Upper lobe of right lung (tissue), 1 donor: ENCODE results near the gene TPD52L1. TPM values are rescaled to one million over a fixed set of nuclear protein-coding genes. Genes with fewer than 3 reads are reported as not detected.
"Not testable (repeated sequence)": the region's sequence is repeated elsewhere in the genome, so short reads cannot be mapped to it uniquely, and the experiment has no call there.

Experiments
- ATAC-seq: fragments of 200-7000 bp; cut with Tn5 transposase; one replicate; pipeline ENCODE4 v1.9.1; 2020; ENCODE audit warnings: mild to moderate bottlenecking, moderate library complexity
- DNase-seq: peaks from one replicate; pipeline ENCODE4 v3.0.0-alpha.2; 2020
- H3K27ac ChIP-seq: fragments of 200-600 bp; one replicate; pipeline ENCODE4 v1.8.0; 2022
- H3K27me3 ChIP-seq: fragments of 200-600 bp; one replicate; pipeline ENCODE4 v1.8.0; 2022; ENCODE audit warnings: mild to moderate bottlenecking
- H3K36me3 ChIP-seq: fragments of 200-600 bp; one replicate; pipeline ENCODE4 v1.8.0; 2022
- H3K4me1 ChIP-seq: fragments of 200-600 bp; one replicate; pipeline ENCODE4 v1.8.0; 2022
- H3K4me3 ChIP-seq: fragments of 200-600 bp; one replicate; pipeline ENCODE4 v1.8.0; 2022; ENCODE audit warnings: mild to moderate bottlenecking
- H3K9me3 ChIP-seq: fragments of 200-600 bp; one replicate; pipeline ENCODE4 v1.8.0; 2022
- CTCF ChIP-seq: fragments of 200-600 bp; IDR thresholded peaks from one replicate; pipeline ENCODE4 v1.8.0; 2022; ENCODE audit warnings: antibody characterized with exemption
- intact Hi-C: fragments of 100-400 bp; cut with DNase I; formaldehyde crosslinking; loops from one replicate; pipeline ENCODE4 v1.11.0; 2022
- total RNA-seq: library from RNA; stranded (reverse); fragmentation: NEBNext Ultra II Directional; extraction: Animal tissue kit (Norgen Biotek cat#: 25700); gene quantifications from one replicate; pipeline ENCODE4 v1.2.1, GENCODE V29; 2021
- donor health status: DM: no; HTN: yes; CAD: no; lungs with severe emphysema.

TPD52L1 gene
- total RNA-seq, 1 donor from 2014 or later, result 24.5 TPM

DNA sequence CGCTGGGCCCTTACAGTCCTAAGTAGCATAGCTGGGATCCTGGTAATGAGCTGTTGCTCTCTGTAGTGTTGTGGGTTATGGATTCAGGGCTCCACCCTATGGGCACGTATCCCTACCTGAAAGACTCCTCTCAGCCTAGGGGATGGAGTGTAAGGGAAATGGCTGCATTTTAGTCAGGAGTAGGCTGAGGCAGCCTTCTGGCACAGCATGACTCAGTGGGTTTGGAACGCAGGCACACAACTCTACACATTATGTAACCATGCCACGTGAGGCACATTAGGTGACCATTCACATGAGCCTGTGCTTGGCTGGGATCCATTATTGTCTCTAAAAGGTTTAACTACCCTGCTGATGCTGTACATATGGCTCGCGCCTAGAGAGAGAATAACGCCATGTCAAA is 120.4 kb downstream of the TPD52L1 start:
- Histone ChIP-seq H3K27me3 (no peaks in the 10 kb centered on the region), H3K27ac (no peak overlapping the region), H3K4me1 (no peaks in the 10 kb centered on the region), H3K9me3 (no peaks in the 10 kb centered on the region), H3K36me3 (peaks cover 27% of the 10 kb centered on the region), H3K4me3 (no peak overlapping the region)
- no peak for TF ChIP-seq CTCF
- peak; percentile 18 for ATAC-seq
- DNase-seq, result no peak
- intact Hi-C loops, result no loop called here

DNA sequence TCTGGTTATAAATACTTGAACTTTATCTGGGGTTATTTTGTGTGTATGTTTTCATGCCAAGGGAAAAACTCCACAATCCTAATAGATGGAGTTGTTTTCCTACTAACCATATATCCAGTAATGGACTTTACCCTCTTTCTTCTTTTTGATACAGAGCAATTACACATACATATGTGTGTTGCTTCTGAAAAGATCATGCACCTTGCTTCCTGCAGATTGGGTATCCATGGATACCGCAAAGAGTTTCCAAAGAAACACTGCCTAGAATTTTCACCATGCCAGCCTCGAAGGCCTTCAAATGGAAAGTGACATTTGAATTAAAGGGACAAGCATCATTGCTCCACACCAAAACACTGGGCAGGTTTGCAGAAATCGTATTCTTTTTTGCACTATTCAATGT is 121.4 kb downstream of the TPD52L1 start:
- H3K27ac ChIP-seq, result no peak overlapping the region
- ATAC-seq, result no peak

GRCh38 chr6:125275779-125276178 is 122.2 kb downstream of the TPD52L1 start:
- Histone ChIP-seq H3K36me3 (peaks cover 37% of the 10 kb centered on the region), H3K27ac (no peak overlapping the region), H3K27me3 (no peaks in the 10 kb centered on the region), H3K9me3 (no peaks in the 10 kb centered on the region), H3K4me3 (no peak overlapping the region), H3K4me1 (no peaks in the 10 kb centered on the region)
- DNase-seq, result no peak
- no peak for ATAC-seq
- no peak for TF ChIP-seq CTCF
- intact Hi-C loops, result no loop called here

More for the DNA sequence above, 121.4 kb downstream of the TPD52L1 start:
- intact Hi-C loops, result no loop called here
- Histone ChIP-seq H3K9me3 (no peaks in the 10 kb centered on the region), H3K4me3 (no peak overlapping the region), H3K27me3 (no peaks in the 10 kb centered on the region), H3K36me3 (peaks cover 30% of the 10 kb centered on the region), H3K4me1 (no peaks in the 10 kb centered on the region)
- no peak for TF ChIP-seq CTCF
- no peak for DNase-seq

DNA sequence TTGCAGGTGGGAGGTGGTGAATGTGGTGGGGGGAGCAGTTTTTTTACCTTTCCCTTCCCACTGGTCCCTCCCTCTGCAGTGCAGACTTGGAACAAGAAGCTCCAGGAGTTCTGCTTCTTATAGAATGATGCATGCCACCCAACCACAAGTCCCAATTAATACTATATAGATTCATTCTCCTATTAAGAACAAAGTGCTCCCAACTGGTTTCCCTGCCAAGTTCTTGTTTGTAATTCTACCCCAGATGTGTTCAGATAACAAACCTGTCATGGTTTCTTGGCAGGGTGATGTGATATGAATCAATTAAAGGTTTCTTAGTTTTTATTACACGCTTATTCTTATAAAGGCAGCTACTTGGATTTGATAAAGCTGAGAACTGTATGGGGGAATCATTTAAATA is 124.3 kb downstream of the TPD52L1 start:
- H3K4me3 ChIP-seq, result no peak overlapping the region
- DNase-seq (no peak), ATAC-seq (no peak)
- TF ChIP-seq CTCF, result no peak
- H3K27me3 ChIP-seq, result no peaks in the 10 kb centered on the region
- peaks cover 39% of the 10 kb centered on the region for H3K36me3 ChIP-seq
- no peaks in the 10 kb centered on the region for H3K4me1 ChIP-seq
- H3K9me3 ChIP-seq, result peaks cover 3% of the 10 kb centered on the region
- no peak overlapping the region for H3K27ac ChIP-seq
- intact Hi-C loops, result no loop called here

GRCh38 chr6:125279961-125280360 is 126.4 kb downstream of the TPD52L1 start:
- Histone ChIP-seq H3K9me3 (peaks cover 4% of the 10 kb centered on the region), H3K27ac (no peak overlapping the region), H3K36me3 (peaks cover 29% of the 10 kb centered on the region), H3K27me3 (no peaks in the 10 kb centered on the region), H3K4me1 (no peaks in the 10 kb centered on the region), H3K4me3 (no peak overlapping the region)
- DNase-seq (no peak), ATAC-seq (no peak)
- TF ChIP-seq CTCF, result no peak
- intact Hi-C loops, result no loop called here

DNA sequence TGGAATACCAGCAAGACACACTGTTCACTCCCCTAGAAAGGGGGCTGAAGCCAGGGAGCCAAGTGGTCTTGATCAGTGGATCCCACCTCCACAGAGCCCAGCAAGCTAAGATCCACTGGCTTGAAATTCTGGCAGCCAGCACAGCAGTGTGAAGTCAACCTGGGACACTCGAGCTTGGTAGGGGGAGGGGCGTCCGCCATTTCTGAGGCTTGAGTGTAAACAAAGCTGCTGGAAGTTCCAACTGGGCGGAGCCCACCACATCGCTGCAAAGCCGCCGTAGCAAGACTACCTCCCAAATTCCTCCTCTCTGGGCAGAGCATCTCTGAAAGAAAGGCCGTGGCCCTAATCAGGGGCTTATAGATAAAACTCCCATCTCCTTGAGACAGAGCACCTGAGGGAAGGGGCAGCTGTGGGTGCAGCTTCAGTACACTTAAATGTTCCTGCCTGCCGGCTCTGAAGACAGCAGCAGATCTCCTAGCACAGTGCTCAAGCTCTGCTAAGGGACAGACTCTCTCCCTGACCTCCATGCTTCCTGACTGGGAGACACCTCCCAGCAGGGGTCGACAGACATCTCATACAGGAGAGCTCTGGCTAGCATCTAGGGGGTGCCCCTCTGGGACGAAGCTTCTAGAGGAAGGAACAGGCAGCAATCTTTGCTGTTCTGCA is 126.9 kb downstream of the TPD52L1 start:
- intact Hi-C loops, H3K4me1 ChIP-seq, H3K9me3 ChIP-seq, ATAC-seq, H3K27me3 ChIP-seq, H3K27ac ChIP-seq, H3K4me3 ChIP-seq, DNase-seq: not testable (repeated sequence)
- H3K36me3 ChIP-seq, result peaks cover 26% of the 10 kb centered on the region

DNA sequence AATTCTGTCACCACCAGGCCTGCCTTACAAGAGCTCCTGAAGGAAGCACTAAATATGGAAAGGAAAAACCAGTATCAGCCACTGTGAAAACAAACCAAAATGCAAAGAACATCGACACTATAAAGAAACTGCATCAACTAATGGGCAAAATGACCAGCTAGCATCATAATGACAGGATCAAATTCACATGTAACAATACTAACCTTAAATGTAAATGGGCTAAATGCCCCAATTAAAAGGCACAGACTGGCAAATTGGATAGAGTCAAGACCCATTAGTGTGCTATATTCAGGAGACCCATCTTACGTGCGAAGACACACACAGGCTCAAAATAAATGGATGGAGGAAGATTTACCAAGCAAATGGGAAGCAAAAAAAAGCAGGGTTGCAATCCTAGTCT is 128.9 kb downstream of the TPD52L1 start:
- ATAC-seq, intact Hi-C loops, DNase-seq, H3K9me3 ChIP-seq, H3K4me3 ChIP-seq, H3K27ac ChIP-seq, H3K4me1 ChIP-seq, H3K27me3 ChIP-seq: not testable (repeated sequence)
- peaks cover 18% of the 10 kb centered on the region for H3K36me3 ChIP-seq
